SK-N-SH treated with all-trans-retinoic acid at 6 μM for 48 hours (cell line): ENCODE measurements around the gene ZFAND5.

Experiments used
- ATAC-seq: fragments of 200-7000 bp; cut with Tn5 transposase; 3 replicates; pipeline ENCODE4 v1.9.1; 2020; ENCODE audit warnings: mild to moderate bottlenecking, moderate library complexity
- ARNTL ChIP-seq: fragments of 450-650 bp; formaldehyde crosslinking; IDR thresholded peaks from 2 replicates; pipeline ENCODE4 v1.5.0; 2020; ENCODE audit warnings: low read depth, mild to moderate bottlenecking, moderate library complexity, borderline replicate concordance
- BACH2 ChIP-seq: fragments of 250-450 bp; sonication (Bioruptor Pico); IDR thresholded peaks from 2 replicates; pipeline ENCODE4 v1.9.0; 2021; ENCODE audit warnings: mild to moderate bottlenecking, borderline replicate concordance
- CSDC2 ChIP-seq: fragments of 250-450 bp; sonication (Bioruptor Pico); IDR thresholded peaks from 2 replicates; pipeline ENCODE4 v1.5.0; 2020; ENCODE audit warnings: mild to moderate bottlenecking, moderate library complexity
- ESRRG ChIP-seq: fragments of 250-450 bp; sonication (Bioruptor Pico); IDR thresholded peaks from 2 replicates; pipeline ENCODE4 v1.6.1; 2021; ENCODE audit warnings: mild to moderate bottlenecking
- GLIS3 ChIP-seq: fragments of 250-450 bp; sonication (Bioruptor Pico); IDR thresholded peaks from 2 replicates; pipeline ENCODE4 v1.5.0; 2020; ENCODE audit warnings: mild to moderate bottlenecking, moderate library complexity
- ISL1 ChIP-seq: fragments of 250-450 bp; sonication (Bioruptor Pico); IDR thresholded peaks from 2 replicates; pipeline ENCODE4 v2.1.2; 2022; ENCODE audit warnings: mild to moderate bottlenecking, moderate library complexity
- OSR1 ChIP-seq: fragments of 250-450 bp; sonication (Bioruptor Pico); IDR thresholded peaks from 2 replicates; pipeline ENCODE4 v1.8.0; 2022; ENCODE audit warnings: moderate library complexity, mild to moderate bottlenecking, inconsistent platforms
- RARB ChIP-seq: fragments of 250-450 bp; sonication (Bioruptor Pico); IDR thresholded peaks from 2 replicates; pipeline ENCODE4 v1.8.0; 2021; ENCODE audit warnings: mild to moderate bottlenecking, moderate library complexity
- SNAI2 ChIP-seq: fragments of 250-450 bp; sonication (Bioruptor Pico); IDR thresholded peaks from 2 replicates; pipeline ENCODE4 v1.5.0; 2020; ENCODE audit warnings: mild to moderate bottlenecking, moderate library complexity
- TCF4 ChIP-seq: fragments of 250-450 bp; sonication (Bioruptor Pico); IDR thresholded peaks from 2 replicates; pipeline ENCODE4 v1.8.0; 2021; ENCODE audit warnings: mild to moderate bottlenecking, moderate library complexity, borderline replicate concordance
- TOX ChIP-seq: fragments of 250-450 bp; sonication (Bioruptor Pico); IDR thresholded peaks from 2 replicates; pipeline ENCODE4 v1.8.0; 2021; ENCODE audit warnings: mild to moderate bottlenecking, moderate library complexity, borderline replicate concordance
- TSHZ2 ChIP-seq: fragments of 250-450 bp; sonication (Bioruptor Pico); IDR thresholded peaks from 2 replicates; pipeline ENCODE4 v1.5.0; 2020; ENCODE audit warnings: mild to moderate bottlenecking, moderate library complexity
- ZC3H10 ChIP-seq: fragments of 250-450 bp; sonication (Bioruptor Pico); IDR thresholded peaks from 2 replicates; pipeline ENCODE4 v1.5.1; 2021; ENCODE audit warnings: mild to moderate bottlenecking, moderate library complexity
- ZFP3 ChIP-seq: fragments of 250-450 bp; sonication (Bioruptor Pico); IDR thresholded peaks from 2 replicates; pipeline ENCODE4 v1.5.0; 2020; ENCODE audit warnings: mild to moderate bottlenecking, moderate library complexity
- ZFP30 ChIP-seq: fragments of 450-650 bp; formaldehyde crosslinking; IDR thresholded peaks from 2 replicates; pipeline ENCODE4 v1.5.0; 2022; ENCODE audit warnings: mild to moderate bottlenecking, moderate library complexity
- ZNF565 ChIP-seq: fragments of 450-650 bp; formaldehyde crosslinking; conservative IDR thresholded peaks from 2 replicates; pipeline ENCODE4 v1.5.0; 2020; ENCODE audit warnings: low read depth, mild to moderate bottlenecking, moderate library complexity
- ZNF8 ChIP-seq: fragments of 450-650 bp; formaldehyde crosslinking; IDR thresholded peaks from 2 replicates; pipeline ENCODE4 v1.5.0; 2020; ENCODE audit warnings: mild to moderate bottlenecking, moderate library complexity
- TF ChIP-seq, protein P1 (sequence below): fragments of 250-450 bp; sonication (Bioruptor Pico); IDR thresholded peaks from 2 replicates; pipeline ENCODE4 v1.5.1; 2020; ENCODE audit warnings: low read depth, mild to moderate bottlenecking, moderate library complexity
- TF ChIP-seq, protein P2 (sequence below): fragments of 250-450 bp; sonication (Bioruptor Pico); IDR thresholded peaks from 2 replicates; pipeline ENCODE4 v1.5.1; 2021; ENCODE audit warnings: mild to moderate bottlenecking, moderate library complexity
- TF ChIP-seq, protein P3 (sequence below): fragments of 250-450 bp; sonication (Bioruptor Pico); IDR thresholded peaks from 2 replicates; pipeline ENCODE4 v1.8.0; 2021; ENCODE audit warnings: low read depth, mild to moderate bottlenecking, moderate library complexity, borderline replicate concordance
- TF ChIP-seq, protein P4 (sequence below): fragments of 250-450 bp; sonication (Bioruptor Pico); IDR thresholded peaks from 2 replicates; pipeline ENCODE4 v1.8.0; 2020; ENCODE audit warnings: mild to moderate bottlenecking, moderate library complexity, borderline replicate concordance

Gene ZFAND5

DNA sequence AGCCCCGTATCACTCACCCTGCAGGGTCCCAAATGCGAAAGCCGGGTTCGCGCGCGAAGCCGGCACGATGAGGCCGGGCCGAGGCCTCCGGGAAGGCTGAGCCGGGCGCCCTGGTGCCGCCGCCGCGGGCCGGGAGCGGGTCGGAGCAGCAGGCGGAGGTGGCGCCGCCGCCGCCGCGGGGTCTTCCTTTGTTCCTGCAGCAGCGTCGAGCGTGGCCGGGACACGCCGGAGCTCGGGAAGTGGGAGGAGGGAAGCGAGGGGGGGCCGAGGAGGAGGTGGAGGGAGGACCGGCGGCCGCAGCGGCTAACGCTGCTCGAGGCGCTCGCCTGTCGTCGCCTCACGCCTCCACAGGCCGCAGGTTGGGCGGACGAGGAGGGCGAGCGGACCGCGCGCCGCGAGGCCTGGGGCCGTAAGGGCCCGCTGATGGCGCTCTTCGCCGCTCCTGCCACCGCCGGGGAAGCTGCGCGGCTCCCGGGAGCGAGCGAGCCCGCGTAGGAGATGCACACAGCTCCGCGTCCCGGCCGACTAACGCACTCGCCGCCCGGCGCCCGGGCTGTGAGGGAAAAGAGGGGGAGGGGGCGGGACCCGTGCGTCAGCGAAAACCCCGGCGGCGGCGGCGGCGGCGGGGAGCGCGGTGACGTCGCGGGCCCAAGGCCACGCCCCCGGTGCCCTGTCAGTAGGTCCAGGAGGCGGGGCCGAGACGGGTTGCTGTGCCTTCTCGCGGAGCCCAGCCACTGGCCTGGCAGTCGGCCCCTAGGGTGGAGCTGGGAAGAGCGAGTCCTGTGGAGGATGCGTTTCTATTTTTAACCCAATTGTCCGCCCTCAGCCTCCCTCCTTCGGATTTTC is at the start of gene ZFAND5:
TSS of gene ZFAND5 (minus strand) at position 530 of the 846 bp plus-strand sequence. CDS start 4,430 bp downstream, outside the sequence.
- TF ChIP-seq OSR1 (CRISPR knock-in tag) (no peak), TSHZ2 (CRISPR knock-in tag) (peak; percentile 38; the same call in 1 of the 2 replicates), GLIS3 (CRISPR knock-in tag) (no peak), ZFP30 (no peak), BACH2 (CRISPR knock-in tag) (no peak), SNAI2 (CRISPR knock-in tag) (no peak), TOX (CRISPR knock-in tag) (no peak), RARB (CRISPR knock-in tag) (no peak), ZFP3 (peak; percentile 53; the same call in 1 of the 2 replicates), ZC3H10 (CRISPR knock-in tag) (0 out of 2 replicates have a peak, but pooled peaks have one; percentile 18)
- TF ChIP-seq, all 23 proteins: peak for 3
- peak; percentile 91 for ATAC-seq

DNA sequence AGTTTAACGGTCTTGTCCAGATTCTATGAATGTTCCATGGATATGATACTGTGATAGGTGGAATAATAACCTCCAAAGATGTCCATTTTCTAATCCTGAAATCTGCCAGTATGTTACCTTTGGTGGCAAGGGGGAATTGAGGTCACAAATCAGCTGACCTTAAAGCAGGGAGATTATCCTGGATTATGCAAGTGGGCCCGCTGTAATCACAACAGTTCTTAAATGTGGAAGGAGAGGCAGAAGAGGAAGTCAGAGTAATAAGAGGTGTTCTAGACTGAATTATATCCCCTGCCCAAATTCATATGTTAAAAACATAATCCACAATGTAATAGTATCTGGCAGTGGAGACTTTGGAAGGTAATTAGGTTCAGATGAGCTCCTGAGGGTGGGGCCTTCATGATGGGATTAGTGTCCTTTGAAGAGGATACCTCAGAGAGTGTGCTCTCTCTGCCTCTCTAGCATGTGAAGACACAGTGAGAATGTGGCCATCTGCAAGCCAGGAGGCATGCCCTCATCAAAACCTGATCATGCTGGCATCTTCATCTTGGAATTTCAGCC is 47.6 kb upstream of the ZFAND5 start:
- TF ChIP-seq ARNTL (no peak), TCF4 (CRISPR knock-in tag) (no peak), ESRRG (CRISPR knock-in tag) (no peak), SNAI2 (CRISPR knock-in tag) (no peak), BACH2 (CRISPR knock-in tag) (no peak), ZFP3 (no peak), CSDC2 (CRISPR knock-in tag) (no peak), ISL1 (CRISPR knock-in tag) (no peak), ZC3H10 (CRISPR knock-in tag) (no peak), ZNF565 (CRISPR knock-in tag) (no peak), TOX (CRISPR knock-in tag) (no peak)
- TF ChIP-seq, protein P1, sequence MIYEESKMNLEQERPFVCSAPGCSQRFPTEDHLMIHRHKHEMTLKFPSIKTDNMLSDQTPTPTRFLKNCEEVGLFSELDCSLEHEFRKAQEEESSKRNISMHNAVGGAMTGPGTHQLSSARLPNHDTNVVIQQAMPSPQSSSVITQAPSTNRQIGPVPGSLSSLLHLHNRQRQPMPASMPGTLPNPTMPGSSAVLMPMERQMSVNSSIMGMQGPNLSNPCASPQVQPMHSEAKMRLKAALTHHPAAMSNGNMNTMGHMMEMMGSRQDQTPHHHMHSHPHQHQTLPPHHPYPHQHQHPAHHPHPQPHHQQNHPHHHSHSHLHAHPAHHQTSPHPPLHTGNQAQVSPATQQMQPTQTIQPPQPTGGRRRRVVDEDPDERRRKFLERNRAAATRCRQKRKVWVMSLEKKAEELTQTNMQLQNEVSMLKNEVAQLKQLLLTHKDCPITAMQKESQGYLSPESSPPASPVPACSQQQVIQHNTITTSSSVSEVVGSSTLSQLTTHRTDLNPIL (CRISPR knock-in tag): no peak
- TF ChIP-seq, protein P2, sequence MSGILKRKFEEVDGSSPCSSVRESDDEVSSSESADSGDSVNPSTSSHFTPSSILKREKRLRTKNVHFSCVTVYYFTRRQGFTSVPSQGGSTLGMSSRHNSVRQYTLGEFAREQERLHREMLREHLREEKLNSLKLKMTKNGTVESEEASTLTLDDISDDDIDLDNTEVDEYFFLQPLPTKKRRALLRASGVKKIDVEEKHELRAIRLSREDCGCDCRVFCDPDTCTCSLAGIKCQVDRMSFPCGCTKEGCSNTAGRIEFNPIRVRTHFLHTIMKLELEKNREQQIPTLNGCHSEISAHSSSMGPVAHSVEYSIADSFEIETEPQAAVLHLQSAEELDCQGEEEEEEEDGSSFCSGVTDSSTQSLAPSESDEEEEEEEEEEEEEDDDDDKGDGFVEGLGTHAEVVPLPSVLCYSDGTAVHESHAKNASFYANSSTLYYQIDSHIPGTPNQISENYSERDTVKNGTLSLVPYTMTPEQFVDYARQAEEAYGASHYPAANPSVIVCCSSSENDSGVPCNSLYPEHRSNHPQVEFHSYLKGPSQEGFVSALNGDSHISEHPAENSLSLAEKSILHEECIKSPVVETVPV (CRISPR knock-in tag): no peak
- ATAC-seq: no peak

GRCh38 chr9:72410214-72410613 is 45.2 kb upstream of the ZFAND5 start:
- no peak for ATAC-seq
- TF ChIP-seq BACH2 (CRISPR knock-in tag) (no peak), TSHZ2 (CRISPR knock-in tag) (no peak), ESRRG (CRISPR knock-in tag) (no peak), ZC3H10 (CRISPR knock-in tag) (no peak), TOX (CRISPR knock-in tag) (no peak), SNAI2 (CRISPR knock-in tag) (no peak), ZNF565 (CRISPR knock-in tag) (no peak), ZFP3 (no peak), ZNF8 (CRISPR knock-in tag) (no peak), TCF4 (CRISPR knock-in tag) (no peak), ARNTL (no peak), GLIS3 (CRISPR knock-in tag) (no peak), ZFP30 (no peak)
- TF ChIP-seq, protein P1 (CRISPR knock-in tag): no peak
- TF ChIP-seq, protein P3, sequence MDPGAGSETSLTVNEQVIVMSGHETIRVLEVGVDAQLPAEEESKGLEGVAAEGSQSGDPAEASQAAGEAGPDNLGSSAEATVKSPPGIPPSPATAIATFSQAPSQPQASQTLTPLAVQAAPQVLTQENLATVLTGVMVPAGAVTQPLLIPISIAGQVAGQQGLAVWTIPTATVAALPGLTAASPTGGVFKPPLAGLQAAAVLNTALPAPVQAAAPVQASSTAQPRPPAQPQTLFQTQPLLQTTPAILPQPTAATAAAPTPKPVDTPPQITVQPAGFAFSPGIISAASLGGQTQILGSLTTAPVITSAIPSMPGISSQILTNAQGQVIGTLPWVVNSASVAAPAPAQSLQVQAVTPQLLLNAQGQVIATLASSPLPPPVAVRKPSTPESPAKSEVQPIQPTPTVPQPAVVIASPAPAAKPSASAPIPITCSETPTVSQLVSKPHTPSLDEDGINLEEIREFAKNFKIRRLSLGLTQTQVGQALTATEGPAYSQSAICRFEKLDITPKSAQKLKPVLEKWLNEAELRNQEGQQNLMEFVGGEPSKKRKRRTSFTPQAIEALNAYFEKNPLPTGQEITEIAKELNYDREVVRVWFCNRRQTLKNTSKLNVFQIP (CRISPR knock-in tag): no peak
- TF ChIP-seq, protein P4, sequence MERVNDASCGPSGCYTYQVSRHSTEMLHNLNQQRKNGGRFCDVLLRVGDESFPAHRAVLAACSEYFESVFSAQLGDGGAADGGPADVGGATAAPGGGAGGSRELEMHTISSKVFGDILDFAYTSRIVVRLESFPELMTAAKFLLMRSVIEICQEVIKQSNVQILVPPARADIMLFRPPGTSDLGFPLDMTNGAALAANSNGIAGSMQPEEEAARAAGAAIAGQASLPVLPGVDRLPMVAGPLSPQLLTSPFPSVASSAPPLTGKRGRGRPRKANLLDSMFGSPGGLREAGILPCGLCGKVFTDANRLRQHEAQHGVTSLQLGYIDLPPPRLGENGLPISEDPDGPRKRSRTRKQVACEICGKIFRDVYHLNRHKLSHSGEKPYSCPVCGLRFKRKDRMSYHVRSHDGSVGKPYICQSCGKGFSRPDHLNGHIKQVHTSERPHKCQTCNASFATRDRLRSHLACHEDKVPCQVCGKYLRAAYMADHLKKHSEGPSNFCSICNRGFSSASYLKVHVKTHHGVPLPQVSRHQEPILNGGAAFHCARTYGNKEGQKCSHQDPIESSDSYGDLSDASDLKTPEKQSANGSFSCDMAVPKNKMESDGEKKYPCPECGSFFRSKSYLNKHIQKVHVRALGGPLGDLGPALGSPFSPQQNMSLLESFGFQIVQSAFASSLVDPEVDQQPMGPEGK (CRISPR knock-in tag): no peak
